GOT3 (cell line): ENCODE data around the gene FOXA2.

ENCODE experiments used
- DNase-seq: peaks from one replicate; lab custom pipeline; 2025; ENCODE audit warnings: mixed read lengths; lab: John Stamatoyannopoulos, UW

The FOXA2 gene

DNA sequence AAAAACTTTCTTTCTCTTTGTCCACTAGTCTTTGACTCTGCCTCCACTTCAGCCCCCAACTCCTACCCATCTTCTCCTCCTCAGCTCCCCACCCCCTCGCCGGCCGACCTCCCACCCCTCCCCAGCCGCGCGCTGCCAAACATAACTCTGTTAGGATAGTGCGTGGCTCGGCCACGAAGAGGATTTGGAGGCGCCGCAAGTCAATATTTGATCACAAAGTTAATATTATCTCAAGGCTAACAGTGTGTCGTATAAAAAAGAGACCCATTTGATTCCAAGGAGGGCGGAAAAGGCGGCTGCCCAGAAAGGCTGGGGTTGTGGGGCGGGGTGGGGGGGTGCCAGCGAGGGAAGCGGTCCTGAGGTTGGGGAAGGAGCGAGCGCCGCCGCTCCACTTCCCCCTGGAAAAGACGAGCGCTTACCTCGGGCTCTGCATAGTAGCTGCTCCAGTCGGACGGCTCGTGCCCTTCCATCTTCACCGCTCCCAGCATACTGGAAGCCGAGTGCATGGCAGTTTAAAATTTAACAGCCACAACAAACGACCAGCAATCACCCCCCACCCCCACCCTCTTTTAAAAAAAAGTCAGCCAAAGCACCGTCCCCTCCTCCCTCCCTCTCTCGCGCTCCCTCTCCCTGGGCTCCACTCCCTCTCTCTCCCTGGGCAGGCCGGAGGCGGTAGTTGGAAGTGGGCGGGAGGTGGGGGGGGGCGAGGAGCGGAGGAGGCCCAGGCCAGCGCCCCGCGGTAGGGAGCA, 425 bp downstream of the FOXA2 start:
- no peak for DNase-seq

DNA sequence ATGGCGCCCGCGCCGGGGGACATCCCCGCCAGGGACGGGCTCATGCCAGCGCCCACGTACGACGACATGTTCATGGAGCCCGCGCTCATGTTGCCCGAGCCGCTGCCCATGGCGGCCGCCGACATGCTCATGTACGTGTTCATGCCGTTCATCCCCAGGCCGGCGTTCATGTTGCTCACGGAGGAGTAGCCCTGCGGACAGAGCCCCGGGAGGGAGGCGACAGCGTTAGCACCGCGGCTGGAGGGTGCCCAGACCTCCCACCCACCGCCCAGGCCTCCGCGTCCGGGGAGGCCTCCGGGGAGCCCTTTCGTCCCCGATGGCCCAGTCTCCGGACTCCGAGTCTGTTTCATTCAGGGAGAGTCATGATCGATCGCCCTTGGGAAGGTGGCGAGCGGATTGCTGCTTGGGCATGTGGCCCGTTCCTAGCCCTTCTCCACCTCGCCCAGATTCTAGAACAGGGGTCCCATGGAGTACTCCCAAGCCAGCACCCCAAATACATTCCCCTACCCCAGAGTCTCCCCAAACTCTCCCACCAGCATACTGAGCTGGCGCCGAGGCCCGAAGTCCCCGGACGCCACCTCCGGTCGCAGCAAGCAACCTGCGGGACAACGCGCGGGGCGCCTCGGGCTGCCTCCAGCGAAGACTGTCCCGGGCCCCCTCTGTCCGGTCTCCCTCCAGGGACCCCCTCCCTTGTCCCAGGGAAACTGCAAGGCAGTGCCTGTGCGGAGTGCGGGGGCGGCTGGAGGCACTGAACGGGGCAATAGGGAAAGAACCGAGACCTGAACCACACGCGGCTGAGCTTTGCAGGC, 1.2 kb downstream of the FOXA2 start:
- no peak for DNase-seq

DNA sequence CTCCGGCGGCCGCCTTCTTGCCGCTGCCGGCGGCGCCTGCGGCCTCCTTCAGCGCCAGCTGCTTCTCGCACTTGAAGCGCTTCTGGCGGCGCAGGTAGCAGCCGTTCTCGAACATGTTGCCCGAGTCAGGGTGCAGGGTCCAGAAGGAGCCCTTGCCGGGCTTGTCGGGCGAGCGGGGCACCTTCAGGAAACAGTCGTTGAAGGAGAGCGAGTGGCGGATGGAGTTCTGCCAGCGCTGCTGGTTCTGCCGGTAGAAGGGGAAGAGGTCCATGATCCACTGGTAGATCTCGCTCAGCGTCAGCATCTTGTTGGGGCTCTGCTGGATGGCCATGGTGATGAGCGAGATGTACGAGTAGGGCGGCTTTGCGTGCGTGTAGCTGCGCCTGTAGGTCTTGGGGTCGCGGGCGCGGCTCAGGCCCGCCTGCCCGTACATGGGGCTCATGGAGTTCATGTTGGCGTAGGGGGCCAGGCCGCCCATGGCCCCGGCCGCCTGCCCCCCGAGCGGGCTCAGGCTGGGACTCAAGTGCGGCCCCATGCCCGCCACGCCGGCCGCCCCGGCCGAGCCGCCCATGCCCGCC, 1.9 kb downstream of the FOXA2 start:
- DNase-seq = no peak

DNA sequence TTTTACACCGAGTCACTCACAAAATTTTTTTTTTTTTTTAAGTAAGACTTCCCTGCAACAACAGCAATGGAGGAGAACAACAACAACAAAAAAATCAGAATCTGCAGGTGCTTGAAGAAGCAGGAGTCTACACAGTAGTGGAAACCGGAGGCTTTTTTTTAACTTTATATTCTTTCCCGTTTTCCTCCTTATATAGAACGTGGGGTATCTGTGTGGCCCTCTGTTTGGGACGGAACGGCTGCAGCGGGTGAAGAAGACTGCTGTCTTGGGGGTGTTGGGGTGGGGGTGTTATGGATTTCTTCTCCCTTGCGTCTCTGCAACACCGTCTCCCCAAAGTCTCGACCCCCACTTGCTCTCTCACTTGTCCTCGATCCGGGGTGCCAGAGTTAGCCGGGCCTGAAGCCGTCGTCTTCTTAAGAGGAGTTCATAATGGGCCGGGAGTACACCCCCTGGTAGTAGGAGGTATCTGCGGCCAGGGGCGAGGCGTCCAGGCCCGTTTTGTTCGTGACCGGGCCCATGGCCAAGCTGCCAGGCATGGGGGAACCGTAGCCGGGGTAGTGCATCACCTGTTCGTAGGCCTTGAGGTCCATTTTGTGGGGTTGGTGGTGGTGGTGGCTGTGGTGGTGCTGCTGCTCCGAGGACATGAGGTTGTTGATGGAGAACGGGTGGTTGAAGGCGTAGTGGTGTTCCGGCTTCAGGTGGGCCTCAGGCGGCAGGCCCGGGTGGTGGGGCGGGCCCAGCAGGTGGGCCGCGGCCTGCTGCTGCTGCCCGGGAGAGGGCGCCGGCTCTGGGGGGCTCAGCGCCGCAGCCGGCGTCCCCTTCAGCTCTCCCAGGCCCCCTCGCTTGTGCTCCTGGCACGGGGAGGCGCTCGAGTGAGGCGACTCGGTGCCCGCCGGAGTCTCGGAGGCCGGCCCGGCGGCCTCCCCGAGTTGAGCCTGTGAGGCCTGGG, 2.7 kb downstream of the FOXA2 start:
- no peak for DNase-seq

DNA sequence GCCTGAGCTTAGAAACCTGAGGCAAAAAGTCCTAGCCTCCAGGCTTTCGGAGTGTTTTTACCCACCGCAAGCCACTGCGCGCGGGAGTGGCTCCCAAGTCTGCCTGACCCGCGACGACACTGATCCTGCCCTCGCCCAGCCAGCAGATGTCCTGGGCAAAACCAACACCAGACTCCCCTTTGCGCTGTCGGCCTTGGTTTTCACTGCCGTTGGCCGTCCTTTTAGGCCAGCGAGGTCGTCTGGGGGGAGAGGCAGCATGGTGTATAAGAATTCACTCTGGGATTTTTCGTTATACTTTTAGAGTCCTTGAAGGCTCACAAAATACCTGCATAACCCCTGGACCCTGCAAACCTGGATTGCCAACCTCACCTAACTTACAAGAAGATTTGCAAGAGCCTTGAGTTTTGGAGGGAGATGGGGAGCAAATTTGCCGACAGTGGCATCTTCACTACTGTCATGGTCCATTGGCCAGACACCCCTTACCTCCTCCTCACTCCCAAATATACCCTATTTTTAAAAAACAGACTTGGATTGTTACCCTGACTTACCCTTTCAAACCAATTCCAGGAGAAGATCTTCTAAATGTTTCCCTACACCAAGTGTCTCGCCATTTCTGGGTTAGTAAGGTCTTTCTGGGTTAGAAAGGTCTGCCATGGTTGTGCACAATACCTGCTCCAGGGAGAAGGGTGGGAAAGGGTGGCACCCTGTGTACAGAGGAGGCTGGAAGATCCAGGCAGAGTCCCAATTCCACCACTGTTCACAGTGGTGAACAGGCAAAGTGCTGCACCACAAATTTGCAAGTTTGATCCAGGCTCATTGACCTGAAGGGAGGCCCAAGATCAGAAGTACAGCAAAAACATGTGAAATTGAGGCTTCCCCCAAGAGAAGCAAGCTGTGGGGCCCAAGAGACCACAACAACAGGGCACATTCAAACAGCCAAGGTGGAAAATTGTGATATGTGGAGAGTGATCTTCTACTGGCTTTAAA, 4.4 kb downstream of the FOXA2 start:
- no peak for DNase-seq

DNA sequence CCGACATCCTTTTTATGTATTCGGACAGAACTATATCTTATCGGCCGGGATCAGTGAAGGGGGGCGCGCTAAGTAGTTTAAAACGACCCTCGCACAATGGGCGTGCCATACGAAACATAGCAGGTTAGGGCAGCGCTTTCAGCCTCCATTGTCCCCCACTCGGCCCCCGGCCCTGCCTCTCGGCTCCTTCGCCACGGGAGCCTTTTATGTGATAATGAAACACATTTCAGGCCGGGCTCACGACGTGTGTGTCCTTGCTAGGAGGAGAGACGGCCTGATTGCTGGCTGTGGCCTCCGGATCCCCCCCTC, 5.3 kb downstream of the FOXA2 start:
- no peak for DNase-seq

DNA sequence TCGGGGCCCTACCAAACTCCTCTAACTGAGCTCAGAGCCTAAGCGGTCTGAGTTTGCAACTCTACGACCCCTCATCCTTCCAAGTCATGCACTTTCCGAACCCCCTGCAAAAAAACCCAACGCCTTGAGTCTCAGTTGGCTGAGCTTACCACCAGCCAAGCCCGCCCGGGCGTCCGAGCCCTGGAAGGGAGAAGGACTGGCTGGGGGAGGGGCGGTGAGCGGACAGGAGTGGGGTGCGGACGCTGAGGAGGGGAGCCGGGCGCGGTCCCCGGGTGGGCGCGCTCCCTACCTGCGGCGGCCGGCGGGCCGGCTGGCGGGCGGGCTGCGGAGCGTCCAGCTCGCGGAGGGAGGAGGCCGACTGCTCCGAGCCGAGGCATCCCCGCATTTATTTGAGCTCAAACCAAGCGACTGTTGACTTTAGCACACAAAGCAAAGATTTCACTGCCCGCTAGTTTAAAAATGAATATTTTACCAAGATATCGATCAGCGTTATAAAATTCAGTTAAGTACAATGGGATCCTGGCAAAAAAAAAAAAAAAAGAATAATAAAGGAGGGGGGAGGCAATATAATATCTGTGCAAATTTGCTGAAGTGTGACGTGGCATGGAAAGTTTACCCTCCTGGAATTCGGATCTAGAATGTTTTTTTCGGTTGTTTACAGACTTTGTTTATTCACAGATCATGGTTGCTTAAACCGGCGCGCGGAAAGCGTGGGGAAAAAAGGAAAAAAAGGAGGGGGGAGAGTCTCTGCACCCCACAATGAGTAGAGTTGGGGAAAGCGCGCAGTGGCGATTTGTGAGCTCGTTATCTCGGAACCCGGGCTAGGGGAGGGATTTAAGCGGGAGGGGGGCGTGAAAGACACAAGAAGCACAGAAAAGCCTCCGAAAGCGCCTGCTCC, 5.9 kb downstream of the FOXA2 start:
- no peak for DNase-seq

DNA sequence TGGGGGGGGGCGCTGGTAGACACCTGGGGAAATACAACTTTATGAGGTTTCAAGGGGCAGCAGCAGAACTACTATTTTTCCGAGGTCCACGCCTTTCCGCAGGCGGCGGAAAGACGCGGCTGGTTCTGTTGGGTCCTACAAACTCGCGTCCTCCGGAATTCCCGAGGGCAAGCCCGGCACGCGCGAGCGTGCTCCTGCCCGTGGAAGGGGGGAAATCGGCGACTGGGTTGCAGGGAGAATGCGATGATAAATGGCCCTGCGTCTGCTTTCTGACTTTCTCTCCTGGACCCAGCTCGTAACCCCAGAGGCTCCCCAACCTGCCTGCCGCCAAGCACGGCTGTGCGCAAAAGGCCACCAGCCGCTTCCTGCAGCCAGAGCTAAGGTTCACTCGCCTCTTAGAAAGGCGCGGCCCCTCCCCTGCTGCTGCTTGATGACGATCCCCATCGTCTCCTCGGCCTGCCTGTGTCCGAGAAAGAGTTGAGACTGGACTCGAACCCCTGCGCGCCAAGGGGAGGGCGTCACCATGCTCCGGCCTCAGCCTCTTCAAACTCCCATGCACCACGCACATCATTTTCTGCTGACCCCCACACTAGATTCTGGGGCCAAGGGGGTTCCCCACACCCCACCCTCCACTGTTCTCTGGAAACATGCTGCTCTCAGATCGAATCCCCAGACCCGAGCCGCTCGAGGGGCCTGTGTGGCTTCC, 6.7 kb downstream of the FOXA2 start:
- no peak for DNase-seq

DNA sequence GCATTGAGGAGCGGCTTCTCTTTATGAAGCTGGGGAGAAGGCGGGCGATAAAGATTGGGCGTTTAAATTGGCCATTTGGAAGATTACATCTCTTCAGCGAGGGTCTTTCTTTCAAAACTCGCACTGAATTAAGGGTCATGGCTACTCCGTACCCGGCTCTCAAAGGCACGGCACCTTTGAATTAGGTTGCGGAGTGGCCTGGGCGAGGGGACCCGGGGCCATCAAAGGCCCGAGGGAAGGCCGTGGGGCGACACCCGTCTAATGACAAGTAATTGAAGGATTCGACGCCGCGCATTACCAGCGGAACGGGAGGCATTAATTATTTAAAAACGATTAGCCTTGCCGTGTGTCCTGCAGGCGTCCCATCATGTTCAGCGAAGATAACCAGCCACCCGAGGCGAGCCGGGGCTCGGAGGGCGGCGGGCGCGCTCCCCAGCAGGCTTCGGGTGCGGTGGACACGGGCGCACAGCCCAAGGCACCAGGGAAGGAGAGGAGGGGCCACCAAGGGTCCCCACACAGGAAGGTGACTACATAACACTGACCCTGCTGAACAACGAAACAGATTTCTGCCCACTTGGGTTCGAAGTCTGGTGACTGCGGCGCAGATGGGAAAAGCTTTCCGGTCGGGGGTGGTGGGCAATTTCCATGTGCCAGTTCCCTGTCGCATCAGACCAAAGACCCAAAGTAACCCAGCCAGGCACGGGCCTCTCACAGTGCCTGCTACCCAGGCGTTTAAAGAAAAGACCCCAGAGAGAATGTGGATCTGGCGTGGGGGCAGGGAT, 7.4 kb downstream of the FOXA2 start:
- DNase-seq = no peak

DNA sequence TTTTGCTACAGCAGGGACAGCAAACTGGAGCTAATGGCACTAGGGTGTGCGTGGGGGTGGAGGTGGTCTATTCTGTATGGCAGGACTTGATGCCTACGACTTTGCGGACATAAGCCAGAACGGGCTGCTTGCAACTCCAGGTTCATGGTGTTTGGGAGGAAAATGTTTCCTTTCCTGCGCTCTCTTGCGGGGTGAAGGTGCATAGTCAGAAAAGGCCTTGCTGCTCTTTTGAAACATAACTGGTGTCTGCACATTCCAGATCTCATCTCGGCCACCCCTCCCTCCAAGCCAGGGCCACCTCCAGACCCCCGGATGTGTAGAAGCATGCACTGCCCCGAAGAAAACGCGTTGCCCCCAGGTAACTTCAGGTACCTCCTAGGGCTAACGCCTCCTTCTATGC, 8.1 kb downstream of the FOXA2 start:
- DNase-seq = no peak

DNA sequence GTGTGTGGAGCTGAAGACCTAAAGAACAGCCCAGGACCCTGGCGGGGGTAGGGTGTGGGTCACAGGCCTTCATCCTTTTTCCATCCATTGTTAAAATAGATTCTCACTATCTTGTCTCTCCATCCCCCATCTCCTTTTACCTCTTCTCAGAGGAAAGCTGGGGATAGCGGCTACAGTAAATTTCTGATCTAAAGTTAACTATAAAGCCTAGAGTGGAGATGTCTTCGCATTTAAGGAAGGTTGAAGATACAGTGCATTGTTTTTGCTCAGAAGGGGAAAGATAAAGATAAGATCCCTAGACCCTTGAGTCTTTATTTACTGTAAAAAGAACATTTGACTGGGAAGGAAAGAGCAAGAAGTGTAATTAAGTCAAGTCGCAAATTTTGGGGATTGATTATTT, 8.6 kb downstream of the FOXA2 start:
- no peak for DNase-seq

DNA sequence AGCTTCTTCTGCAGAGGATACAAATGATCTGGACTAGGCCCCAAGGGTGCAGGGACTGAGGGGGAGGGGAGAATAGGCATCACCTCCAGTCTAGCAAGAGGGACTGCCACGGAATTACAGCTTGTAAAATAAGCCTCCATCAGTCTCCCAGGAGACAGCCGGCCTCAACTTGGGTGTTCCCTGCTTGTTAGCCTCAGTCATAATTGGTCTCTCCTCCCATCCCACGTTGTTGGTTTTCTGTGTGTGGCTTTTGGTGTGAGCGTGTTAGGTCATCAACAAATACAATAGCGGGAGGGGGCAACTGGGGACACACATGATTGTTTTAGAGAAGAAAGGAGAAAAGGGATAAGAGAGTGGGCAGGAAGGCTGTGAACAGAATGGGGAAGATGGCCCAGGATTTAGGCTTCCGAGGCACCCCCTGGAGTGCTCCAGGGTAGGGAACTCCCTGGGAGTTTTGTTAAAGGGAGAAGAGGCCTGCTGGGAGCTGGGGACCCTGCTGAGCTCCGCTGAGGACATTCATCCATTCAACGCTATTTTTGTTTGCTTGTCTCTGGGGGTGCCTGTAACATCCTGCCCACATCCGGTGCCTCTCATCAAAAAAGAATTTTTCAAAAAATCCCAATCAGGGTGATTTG, 9.2 kb downstream of the FOXA2 start:
- DNase-seq = no peak

DNA sequence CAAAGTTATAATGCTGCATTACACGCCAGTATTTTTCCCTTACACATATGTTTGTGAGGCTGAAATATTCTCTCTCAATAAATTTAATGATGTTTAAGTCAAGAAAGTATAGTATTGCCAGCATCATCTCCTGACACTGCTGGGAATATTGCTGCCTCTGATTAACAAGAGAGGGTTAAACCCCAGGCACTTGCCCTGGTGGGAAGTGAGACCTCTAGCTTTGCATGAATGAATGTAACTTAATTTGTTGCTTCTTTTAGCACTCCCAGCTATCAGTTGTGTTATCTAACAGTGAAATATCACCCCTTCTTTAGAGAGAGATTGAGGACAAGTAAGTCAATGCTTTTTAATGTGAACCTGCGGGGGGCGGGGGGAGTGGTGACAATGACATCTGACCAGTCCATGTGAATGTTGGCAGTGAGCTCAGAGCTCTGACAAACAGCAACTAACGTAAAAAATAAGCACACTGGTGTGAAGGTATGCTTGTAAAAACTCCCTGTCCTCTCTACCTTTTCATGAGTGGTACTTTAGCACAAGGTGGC, 9.8 kb downstream of the FOXA2 start:
- DNase-seq = no peak

DNA sequence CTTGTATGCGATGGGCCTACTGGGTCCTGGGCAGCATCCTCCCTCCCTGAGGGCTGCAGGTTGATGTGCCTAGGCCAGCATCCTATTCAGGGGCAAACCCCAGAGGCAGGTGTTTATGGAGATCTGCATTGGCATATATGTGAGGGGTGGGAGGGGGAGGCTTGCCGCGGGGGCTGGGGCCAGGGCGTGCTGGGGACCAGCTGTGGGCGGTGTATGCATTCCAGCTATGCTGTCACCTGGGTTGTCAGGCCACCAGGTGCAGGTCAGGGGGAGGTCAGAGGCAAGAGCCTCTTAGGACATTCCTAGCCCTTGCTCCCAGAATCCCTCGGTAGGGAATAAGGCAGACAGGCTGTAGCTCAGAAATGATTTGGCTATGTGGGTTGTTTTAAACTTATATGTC, 11.9 kb downstream of the FOXA2 start:
- no peak for DNase-seq

DNA sequence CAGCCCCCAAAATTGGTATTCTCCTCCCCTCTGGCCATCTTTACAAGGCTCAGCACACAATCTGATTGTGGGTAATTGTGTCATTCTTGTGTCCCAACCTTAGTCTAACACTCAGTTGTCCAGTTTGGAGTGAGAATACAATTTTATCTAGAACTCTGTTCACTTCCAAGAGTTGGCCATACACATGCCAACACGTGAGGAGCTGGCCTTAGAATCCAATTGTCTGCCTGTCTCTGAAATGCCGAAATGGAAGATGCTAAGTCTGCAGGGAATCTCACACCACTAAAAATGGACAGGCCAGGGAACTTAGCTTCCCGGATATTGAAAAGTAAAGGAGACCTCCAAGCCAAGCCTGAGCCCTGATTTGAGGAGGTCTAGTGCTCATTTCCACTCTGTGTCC, 12.3 kb downstream of the FOXA2 start:
- DNase-seq = no peak

DNA sequence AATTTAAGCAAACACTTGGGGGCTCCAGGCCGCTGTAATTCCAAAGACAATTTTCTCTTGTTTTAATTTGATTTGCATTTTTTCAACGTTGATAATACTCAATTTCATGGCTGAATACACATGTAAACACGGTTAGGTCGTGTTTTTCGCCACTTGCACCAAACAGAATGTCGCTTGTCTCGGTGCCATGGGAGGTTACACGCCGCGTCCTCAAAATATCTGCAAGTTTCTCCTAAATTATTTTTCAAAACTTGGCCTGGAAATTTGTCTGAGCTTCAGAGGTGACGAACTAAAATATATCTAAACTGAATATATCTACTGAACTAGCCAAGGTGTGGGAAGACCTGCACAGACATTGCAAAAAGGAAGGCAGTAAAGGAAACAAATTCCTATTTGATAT, 15.0 kb downstream of the FOXA2 start:
- no peak for DNase-seq

DNA sequence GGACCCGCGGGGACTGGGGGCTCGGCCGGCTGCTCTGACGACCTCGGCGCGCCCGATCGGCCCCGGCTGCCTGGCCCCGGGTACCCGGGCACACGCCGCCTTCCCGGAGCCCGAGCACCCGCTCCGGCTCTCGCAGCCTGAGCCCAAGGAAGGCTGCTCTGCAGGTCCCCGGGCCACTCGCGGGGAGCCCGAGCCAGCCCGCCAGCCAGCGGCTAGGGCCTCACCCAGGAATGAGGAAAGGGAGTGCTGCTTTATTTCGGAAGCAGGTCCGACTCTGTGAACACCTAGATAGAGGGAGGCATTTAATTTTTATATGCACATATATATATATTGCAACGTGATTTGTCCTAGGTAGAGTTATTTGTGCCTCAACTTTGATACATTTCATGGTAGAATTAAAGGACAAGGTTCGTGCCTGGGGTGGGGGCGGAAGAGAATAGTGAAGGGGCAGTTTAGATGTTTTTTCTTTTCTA, 15.5 kb downstream of the FOXA2 start:
- no peak for DNase-seq
